ENCODE results near the gene CTNND2. TPM values are rescaled to one million over a fixed set of nuclear protein-coding genes. Genes with fewer than 3 reads are reported as not detected.

CTNND2 gene
- total and polyA plus RNA-seq, 9 of the 15 experiments (the other 6 are each of a cell fraction or from before 2014, with no cell fraction given) = 0.03 to 0.35 TPM; not detected in 7

GRCh38 chr5:11584017-11584416 lies 320.2 kb downstream of the CTNND2 start:
- no peak for FAIRE-seq
- BruUV-seq (replicated peaks) = no TSS peak
- CTCF ChIA-PET (ENCODE audit: low intra/inter-chr PET ratio) = no interaction called here

DNA sequence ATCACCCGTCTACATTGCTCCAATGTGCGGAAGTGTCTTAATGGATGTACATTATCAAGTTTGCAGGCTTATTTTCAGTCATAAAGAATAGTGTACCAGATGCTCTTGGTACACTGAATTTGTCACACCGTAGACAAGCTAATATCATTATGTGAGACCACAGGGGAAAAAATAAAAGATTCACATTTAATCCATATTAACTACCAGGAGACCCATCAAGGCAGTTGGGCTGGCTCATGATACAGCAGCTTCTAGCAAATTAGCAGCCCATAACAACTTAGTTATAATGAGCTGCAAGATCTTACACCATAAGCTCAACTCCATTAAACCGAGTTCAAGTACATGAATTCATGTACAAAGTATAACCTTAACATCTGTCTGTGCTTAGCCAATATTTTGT lies 324.9 kb downstream of the CTNND2 start:
- H3K27me3 ChIP-seq (ENCODE audit: control insufficient read depth in 2 of 2, insufficient read depth in 2 of 2, low read length in 2 of 2) = no peaks in the 10 kb centered on the region
- no TSS peak for BruUV-seq (replicated peaks)
- no peaks in the 10 kb centered on the region for H3K36me3 ChIP-seq (ENCODE audit: control insufficient read depth, insufficient read depth, low read length)
- in situ Hi-C loops (cut with MboI) = no loop called here
- no peaks in the 10 kb centered on the region for H4K20me1 ChIP-seq (replicated peaks; ENCODE audit: control insufficient read depth, insufficient read depth, low read length)
- WGBS (ENCODE audit: insufficient coverage, low coverage, missing lambda C conversion rate) = 1% methylated on average over 4 of the region's 4 CpGs
- FAIRE-seq (no peak), DNase-seq (ENCODE audit: extremely low read depth in 1 of 4, low spot score in 3 of 4) (no peak), ATAC-seq (no peak)
- ChIA-PET POLR2A (interaction anchor here (1.2 kb wide), 1 partner anchor 8 kb away, joined by 4 read pairs; no protein-coding TSS in a partner anchor), CTCF (ENCODE audit: low intra/inter-chr PET ratio) (no interaction called here)
- H3K4me2 ChIP-seq (ENCODE audit: insufficient read depth, low read length) = no peak overlapping the region
- intact Hi-C loops (cut with micrococcal nuclease) = no loop called here
- H3K4me3 ChIP-seq = no peak overlapping the region
- no peaks in the 10 kb centered on the region for H3K4me1 ChIP-seq (replicated peaks in 1 of 2; ENCODE audit: control insufficient read depth in 2 of 2, insufficient read depth in 2 of 2, low read length in 2 of 2)
- H2AFZ ChIP-seq (ENCODE audit: low read depth, low read length) = no peak overlapping the region
- H3K27ac ChIP-seq (ENCODE audit: extremely low read depth, low read depth, low read length) = no peak overlapping the region
- H3K9me3 ChIP-seq (replicated peaks; ENCODE audit: control insufficient read depth, insufficient read depth, low read depth, low read length) = no peaks in the 10 kb centered on the region
- H3K9me1 ChIP-seq (ENCODE audit: control insufficient read depth, insufficient read depth, low read length) = no peaks in the 10 kb centered on the region
- H3K79me2 ChIP-seq (ENCODE audit: control insufficient read depth, insufficient read depth, low read length) = no peaks in the 10 kb centered on the region
- no peak overlapping the region for H3K9ac ChIP-seq (ENCODE audit: insufficient read depth in 1 of 2, low read depth in 2 of 2, low read length in 2 of 2)
- TF ChIP-seq MAZ (CRISPR knock-in tag; conservative IDR thresholded peaks at IDR 0.05 in 1 of 2, IDR thresholded peaks at IDR 0.05 in 1 of 2) = no peak
- no peak for TF ChIP-seq E2F3 (CRISPR knock-in tag; IDR thresholded peaks at IDR 0.05)
- TF ChIP-seq BACH1 (tag; IDR thresholded peaks at IDR 0.05) = no peak
- TF ChIP-seq PRPF4 (IDR thresholded peaks at IDR 0.05; ENCODE audit: insufficient read depth, low read depth, low read length, poor library complexity, severe bottlenecking) = no peak
- TF ChIP-seq ZBTB5 (IDR thresholded peaks at IDR 0.05) = no peak
- TF ChIP-seq KAT8 (IDR thresholded peaks at IDR 0.05; ENCODE audit: low read depth) = no peak
- no peak for TF ChIP-seq MLX (CRISPR knock-in tag; conservative IDR thresholded peaks at IDR 0.05)
- no peak for TF ChIP-seq SAFB (IDR thresholded peaks at IDR 0.05; ENCODE audit: borderline replicate concordance, low read depth, low read length)
- no peak for TF ChIP-seq ZNF347 (CRISPR knock-in tag; IDR thresholded peaks at IDR 0.05; ENCODE audit: low read depth)

More at GRCh38 chr5:11584017-11584416, 320.2 kb downstream of the CTNND2 start:
- H3K27me3 ChIP-seq (ENCODE audit: control insufficient read depth in 2 of 2, insufficient read depth in 2 of 2, low read length in 2 of 2) = no peaks in the 10 kb centered on the region
- H3K4me1 ChIP-seq (replicated peaks in 1 of 2; ENCODE audit: control insufficient read depth in 2 of 2, insufficient read depth in 2 of 2, low read length in 2 of 2) = no peaks in the 10 kb centered on the region
- H3K9me1 ChIP-seq (ENCODE audit: control insufficient read depth, insufficient read depth, low read length) = no peaks in the 10 kb centered on the region
- 2% methylated on average over 6 of the region's 6 CpGs for WGBS (ENCODE audit: insufficient coverage, low coverage, missing lambda C conversion rate)
- no peak for ATAC-seq
- in situ Hi-C loops (cut with MboI) = no loop called here
- H3K9me3 ChIP-seq (replicated peaks; ENCODE audit: control insufficient read depth, insufficient read depth, low read depth, low read length) = no peaks in the 10 kb centered on the region
- POLR2A ChIA-PET = no interaction called here
- intact Hi-C loops (cut with micrococcal nuclease) = no loop called here
- no peaks in the 10 kb centered on the region for H3K36me3 ChIP-seq (ENCODE audit: control insufficient read depth, insufficient read depth, low read length)
- H3K79me2 ChIP-seq (ENCODE audit: control insufficient read depth, insufficient read depth, low read length) = no peaks in the 10 kb centered on the region
- no peak overlapping the region for H3K9ac ChIP-seq (ENCODE audit: insufficient read depth in 1 of 2, low read depth in 2 of 2, low read length in 2 of 2)
- TF ChIP-seq CBFA2T2 (conservative IDR thresholded peaks at IDR 0.05) (no peak), CHD1 (IDR thresholded peaks at IDR 0.05; ENCODE audit: low read length) (no peak), ILF3 (IDR thresholded peaks at IDR 0.05; ENCODE audit: borderline replicate concordance) (no peak), ZFX (CRISPR knock-in tag; IDR thresholded peaks at IDR 0.05) (no peak), MYNN (IDR thresholded peaks at IDR 0.05) (no peak), MYNN (CRISPR knock-in tag; IDR thresholded peaks at IDR 0.05) (no peak), KAT8 (IDR thresholded peaks at IDR 0.05; ENCODE audit: low read depth) (no peak)
- no peak overlapping the region for H3K4me2 ChIP-seq (ENCODE audit: insufficient read depth, low read length)
- H2AFZ ChIP-seq (ENCODE audit: low read depth, low read length) = no peak overlapping the region
- no peak overlapping the region for H3K27ac ChIP-seq (ENCODE audit: extremely low read depth, low read depth, low read length)
- no peak for DNase-seq (ENCODE audit: extremely low read depth in 1 of 4, low spot score in 3 of 4)
- H4K20me1 ChIP-seq (replicated peaks; ENCODE audit: control insufficient read depth, insufficient read depth, low read length) = no peaks in the 10 kb centered on the region
- H3K4me3 ChIP-seq = no peak overlapping the region

All from K562 (cell line).